ENCODE measurements around the gene MYO18A.
A peak's percentile ranks its signal among the peaks of the same experiment; 100 is the strongest.

Gene MYO18A

GRCh38 chr17:29046473-29046839, 133.7 kb downstream of the MYO18A start:
- no peak for TF ChIP-seq EZH2 (optimal IDR thresholded peaks at IDR 0.05; ENCODE audit: low read depth, low read length)
- H3K4me1 ChIP-seq (ENCODE audit: low read length): peaks cover 14% of the 10 kb centered on the region
- no peaks in the 10 kb centered on the region for H3K79me2 ChIP-seq (ENCODE audit: low read length)
- H2AFZ ChIP-seq (ENCODE audit: low read length): no peak overlapping the region
- H3K9me2 ChIP-seq (replicated peaks; ENCODE audit: insufficient read depth, low read length): no peaks in the 10 kb centered on the region
- no peaks in the 10 kb centered on the region for H3K9me3 ChIP-seq (replicated peaks; ENCODE audit: insufficient read depth, low read length)
- H3K4me3 ChIP-seq (ENCODE audit: low read length): no peak overlapping the region
- no peaks in the 10 kb centered on the region for H3K36me3 ChIP-seq (replicated peaks; ENCODE audit: insufficient read depth, low read length)
- no peak overlapping the region for H3K4me2 ChIP-seq (ENCODE audit: low read depth, low read length)
- DNase-seq: no peak
- H3K27ac ChIP-seq (ENCODE audit: low read length): no peak overlapping the region
- no peaks in the 10 kb centered on the region for H3K27me3 ChIP-seq (replicated peaks; ENCODE audit: insufficient read depth, low read length)
- no peaks in the 10 kb centered on the region for H4K20me1 ChIP-seq (ENCODE audit: insufficient read depth, low read length)
- H3K9ac ChIP-seq (ENCODE audit: low read length): no peak overlapping the region
- peaks cover 10% of the 10 kb centered on the region; the same call in 1 of the 2 replicates for H3F3A ChIP-seq (ENCODE audit: insufficient read depth, low read length)

DNA sequence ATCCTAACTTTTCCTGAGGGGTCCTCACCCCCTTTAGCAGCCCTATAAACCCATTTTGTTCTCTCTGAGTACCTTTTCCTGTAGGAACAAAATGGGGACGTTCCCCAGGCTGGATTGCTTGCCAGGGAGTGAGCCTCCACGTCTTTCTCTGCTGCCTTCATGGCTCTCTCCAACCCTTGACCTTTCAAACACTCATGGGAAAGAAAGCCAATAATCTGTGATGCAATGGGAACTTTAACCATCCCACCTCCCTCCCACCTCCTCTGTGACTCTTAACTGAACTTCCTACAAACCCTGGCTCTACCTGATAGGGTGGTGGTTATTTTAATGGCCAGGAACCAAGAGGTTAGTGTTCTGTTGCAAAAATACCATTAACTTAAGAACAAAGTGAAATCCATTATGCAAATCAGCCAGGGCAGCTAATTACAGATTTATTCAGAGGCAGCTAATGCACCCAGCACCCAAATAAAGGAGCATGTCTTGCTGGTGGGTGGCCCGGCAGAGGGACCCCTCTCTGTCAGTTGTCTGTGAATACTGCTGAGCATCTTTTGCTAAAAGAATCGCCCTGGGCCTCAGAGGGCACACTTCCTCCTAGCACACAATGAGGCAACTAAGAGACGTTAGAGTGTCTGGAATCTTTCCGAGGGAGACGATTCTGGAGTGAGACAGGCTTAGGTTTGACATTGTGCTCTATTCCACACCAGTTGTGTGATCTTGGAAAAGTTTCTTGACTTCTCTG, 134.3 kb downstream of the MYO18A start:
- Histone ChIP-seq H4K20me1 (ENCODE audit: insufficient read depth, low read length) (no peaks in the 10 kb centered on the region), H3K9me2 (replicated peaks; ENCODE audit: insufficient read depth, low read length) (no peaks in the 10 kb centered on the region), H3K9me3 (replicated peaks; ENCODE audit: insufficient read depth, low read length) (no peaks in the 10 kb centered on the region), H3K27ac (ENCODE audit: low read length) (no peak overlapping the region), H3F3A (ENCODE audit: insufficient read depth, low read length) (peaks cover 10% of the 10 kb centered on the region; the same call in 1 of the 2 replicates), H2AFZ (ENCODE audit: low read length) (no peak overlapping the region), H3K4me1 (ENCODE audit: low read length) (peaks cover 14% of the 10 kb centered on the region), H3K36me3 (replicated peaks; ENCODE audit: insufficient read depth, low read length) (no peaks in the 10 kb centered on the region), H3K27me3 (replicated peaks; ENCODE audit: insufficient read depth, low read length) (no peaks in the 10 kb centered on the region), H3K4me2 (ENCODE audit: low read depth, low read length) (no peak overlapping the region), H3K79me2 (ENCODE audit: low read length) (no peaks in the 10 kb centered on the region), H3K9ac (ENCODE audit: low read length) (no peak overlapping the region), H3K4me3 (ENCODE audit: low read length) (no peak overlapping the region)
- no peak for DNase-seq
- TF ChIP-seq, protein P1, sequence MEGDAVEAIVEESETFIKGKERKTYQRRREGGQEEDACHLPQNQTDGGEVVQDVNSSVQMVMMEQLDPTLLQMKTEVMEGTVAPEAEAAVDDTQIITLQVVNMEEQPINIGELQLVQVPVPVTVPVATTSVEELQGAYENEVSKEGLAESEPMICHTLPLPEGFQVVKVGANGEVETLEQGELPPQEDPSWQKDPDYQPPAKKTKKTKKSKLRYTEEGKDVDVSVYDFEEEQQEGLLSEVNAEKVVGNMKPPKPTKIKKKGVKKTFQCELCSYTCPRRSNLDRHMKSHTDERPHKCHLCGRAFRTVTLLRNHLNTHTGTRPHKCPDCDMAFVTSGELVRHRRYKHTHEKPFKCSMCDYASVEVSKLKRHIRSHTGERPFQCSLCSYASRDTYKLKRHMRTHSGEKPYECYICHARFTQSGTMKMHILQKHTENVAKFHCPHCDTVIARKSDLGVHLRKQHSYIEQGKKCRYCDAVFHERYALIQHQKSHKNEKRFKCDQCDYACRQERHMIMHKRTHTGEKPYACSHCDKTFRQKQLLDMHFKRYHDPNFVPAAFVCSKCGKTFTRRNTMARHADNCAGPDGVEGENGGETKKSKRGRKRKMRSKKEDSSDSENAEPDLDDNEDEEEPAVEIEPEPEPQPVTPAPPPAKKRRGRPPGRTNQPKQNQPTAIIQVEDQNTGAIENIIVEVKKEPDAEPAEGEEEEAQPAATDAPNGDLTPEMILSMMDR (IDR thresholded peaks at IDR 0.05; ENCODE audit: low read length): no peak
- TF ChIP-seq EZH2phosphoT487 (IDR thresholded peaks at IDR 0.05; ENCODE audit: low read length): no peak

- H3K9me3 ChIP-seq (replicated peaks; ENCODE audit: insufficient read depth, low read length): no peaks in the 10 kb centered on the region
- H3K79me2 ChIP-seq (ENCODE audit: low read length): no peaks in the 10 kb centered on the region
- H3K9me2 ChIP-seq (replicated peaks; ENCODE audit: insufficient read depth, low read length): no peaks in the 10 kb centered on the region
- no peaks in the 10 kb centered on the region for H4K20me1 ChIP-seq (ENCODE audit: insufficient read depth, low read length)
- H3K4me3 ChIP-seq (ENCODE audit: low read length): no peak overlapping the region
- TF ChIP-seq EZH2phosphoT487 (IDR thresholded peaks at IDR 0.05; ENCODE audit: low read length) (no peak), EZH2 (optimal IDR thresholded peaks at IDR 0.05; ENCODE audit: low read depth, low read length) (no peak)
- TF ChIP-seq, protein P1 (IDR thresholded peaks at IDR 0.05; ENCODE audit: low read length): no peak
- H3K4me1 ChIP-seq (ENCODE audit: low read length): peaks cover 14% of the 10 kb centered on the region
- DNase-seq: no peak
- no peak overlapping the region for H3K27ac ChIP-seq (ENCODE audit: low read length)
- no peak overlapping the region for H3K4me2 ChIP-seq (ENCODE audit: low read depth, low read length)
- no peak overlapping the region for H2AFZ ChIP-seq (ENCODE audit: low read length)
- no peak overlapping the region for H3K9ac ChIP-seq (ENCODE audit: low read length)
- no peaks in the 10 kb centered on the region for H3K36me3 ChIP-seq (replicated peaks; ENCODE audit: insufficient read depth, low read length)
- H3F3A ChIP-seq (ENCODE audit: insufficient read depth, low read length): peaks cover 10% of the 10 kb centered on the region; the same call in 1 of the 2 replicates
- no peaks in the 10 kb centered on the region for H3K27me3 ChIP-seq (replicated peaks; ENCODE audit: insufficient read depth, low read length)
Measured at GRCh38 chr17:29045026-29045425, 135.2 kb downstream of the MYO18A start.

DNA sequence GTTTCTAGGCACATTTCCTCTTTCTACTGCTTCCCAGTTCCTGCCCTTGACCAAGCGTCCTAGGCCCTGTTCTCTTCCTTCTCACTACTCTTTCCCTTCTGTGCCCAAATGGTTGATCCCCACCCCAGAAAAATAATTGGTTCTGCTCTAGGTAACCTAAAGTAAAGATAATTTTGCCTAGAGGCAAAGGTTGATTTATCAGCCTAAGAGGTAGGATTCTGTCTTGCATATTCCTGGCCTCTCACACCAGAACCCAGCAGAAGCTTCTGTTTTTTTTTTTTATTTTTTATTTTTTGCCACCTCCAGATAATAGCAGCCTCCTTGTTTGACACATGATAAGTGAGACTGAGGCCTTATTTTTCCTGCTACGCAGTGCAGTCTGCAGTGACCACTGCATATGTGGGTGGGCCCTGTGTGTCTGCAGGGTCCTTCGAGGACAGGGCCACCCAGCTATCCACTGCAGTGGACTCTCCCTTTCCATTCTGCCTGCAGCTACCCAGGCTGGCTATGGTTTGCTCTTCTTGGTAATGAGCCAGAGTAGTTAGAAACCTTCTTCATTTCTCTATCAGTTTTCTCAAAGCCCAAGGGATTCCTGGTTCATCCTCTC, 136.6 kb downstream of the MYO18A start:
- H3K4me1 ChIP-seq (ENCODE audit: low read length): peaks cover 14% of the 10 kb centered on the region
- no peaks in the 10 kb centered on the region for H3K27me3 ChIP-seq (replicated peaks; ENCODE audit: insufficient read depth, low read length)
- H3K4me2 ChIP-seq (ENCODE audit: low read depth, low read length): no peak overlapping the region
- no peak overlapping the region for H2AFZ ChIP-seq (ENCODE audit: low read length)
- TF ChIP-seq EZH2 (optimal IDR thresholded peaks at IDR 0.05; ENCODE audit: low read depth, low read length): no peak
- TF ChIP-seq, protein P1 (IDR thresholded peaks at IDR 0.05; ENCODE audit: low read length): no peak
- H3K79me2 ChIP-seq (ENCODE audit: low read length): no peaks in the 10 kb centered on the region
- no peaks in the 10 kb centered on the region for H4K20me1 ChIP-seq (ENCODE audit: insufficient read depth, low read length)
- H3K27ac ChIP-seq (ENCODE audit: low read length): peak overlapping the region; percentile 28; the same call in 1 of the 2 replicates
- no peaks in the 10 kb centered on the region for H3K9me2 ChIP-seq (replicated peaks; ENCODE audit: insufficient read depth, low read length)
- no peak overlapping the region for H3K9ac ChIP-seq (ENCODE audit: low read length)
- H3F3A ChIP-seq (ENCODE audit: insufficient read depth, low read length): peaks cover 10% of the 10 kb centered on the region; the same call in 1 of the 2 replicates
- H3K4me3 ChIP-seq (ENCODE audit: low read length): no peak overlapping the region
- H3K9me3 ChIP-seq (replicated peaks; ENCODE audit: insufficient read depth, low read length): no peaks in the 10 kb centered on the region
- DNase-seq: no peak
- H3K36me3 ChIP-seq (replicated peaks; ENCODE audit: insufficient read depth, low read length): no peaks in the 10 kb centered on the region
